Measurements from ENCODE around the gene ALX4. TPM values are rescaled to one million over a fixed set of nuclear protein-coding genes. Genes with fewer than 3 reads are reported as not detected.

Gene ALX4
- total and polyA plus RNA-seq, 2 donors from 2014 or later = 0.09 to 0.16 TPM

DNA sequence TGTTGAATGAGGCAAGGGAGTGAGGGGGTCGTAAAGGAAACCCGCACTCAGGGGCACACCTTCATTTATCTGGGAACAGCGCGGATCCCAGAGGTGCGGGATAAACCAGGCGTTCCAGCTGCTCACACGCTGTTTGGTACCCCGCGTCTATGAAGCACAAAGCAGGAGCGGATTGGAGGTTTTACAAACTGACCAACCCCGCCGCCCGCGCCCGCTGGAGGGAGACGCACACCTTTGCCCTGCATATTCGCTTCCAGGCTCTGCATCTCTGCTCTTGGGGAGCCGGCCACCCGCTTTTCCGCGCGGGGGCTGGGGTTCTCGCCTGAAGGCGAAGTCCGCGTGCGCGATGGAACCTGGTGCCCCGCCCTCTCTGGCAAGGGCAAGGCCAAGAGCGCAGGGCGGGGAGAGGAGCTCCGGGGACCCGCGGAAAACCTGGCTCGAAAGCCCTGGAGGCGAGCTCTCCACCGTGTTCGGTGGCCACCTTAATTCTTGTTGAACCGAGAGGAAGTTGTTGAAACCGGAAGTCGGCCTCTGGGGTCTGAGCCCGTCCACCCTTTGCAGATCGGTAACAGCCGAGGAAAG is 6.8 kb upstream of the ALX4 start:
- TF ChIP-seq, protein P1, sequence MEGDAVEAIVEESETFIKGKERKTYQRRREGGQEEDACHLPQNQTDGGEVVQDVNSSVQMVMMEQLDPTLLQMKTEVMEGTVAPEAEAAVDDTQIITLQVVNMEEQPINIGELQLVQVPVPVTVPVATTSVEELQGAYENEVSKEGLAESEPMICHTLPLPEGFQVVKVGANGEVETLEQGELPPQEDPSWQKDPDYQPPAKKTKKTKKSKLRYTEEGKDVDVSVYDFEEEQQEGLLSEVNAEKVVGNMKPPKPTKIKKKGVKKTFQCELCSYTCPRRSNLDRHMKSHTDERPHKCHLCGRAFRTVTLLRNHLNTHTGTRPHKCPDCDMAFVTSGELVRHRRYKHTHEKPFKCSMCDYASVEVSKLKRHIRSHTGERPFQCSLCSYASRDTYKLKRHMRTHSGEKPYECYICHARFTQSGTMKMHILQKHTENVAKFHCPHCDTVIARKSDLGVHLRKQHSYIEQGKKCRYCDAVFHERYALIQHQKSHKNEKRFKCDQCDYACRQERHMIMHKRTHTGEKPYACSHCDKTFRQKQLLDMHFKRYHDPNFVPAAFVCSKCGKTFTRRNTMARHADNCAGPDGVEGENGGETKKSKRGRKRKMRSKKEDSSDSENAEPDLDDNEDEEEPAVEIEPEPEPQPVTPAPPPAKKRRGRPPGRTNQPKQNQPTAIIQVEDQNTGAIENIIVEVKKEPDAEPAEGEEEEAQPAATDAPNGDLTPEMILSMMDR (IDR thresholded peaks at IDR 0.05; ENCODE audit: borderline replicate concordance, extremely low read depth, insufficient read depth) = no peak
- FAIRE-seq (no peak), DNase-seq (peak in 3 of 5 donors; percentile 37 to 69 (median 56))
- no peak overlapping the region for H3K27ac ChIP-seq (ENCODE audit: low read depth in 2 of 2, low read length in 2 of 2)
- H3K27me3 ChIP-seq (ENCODE audit: control insufficient read depth, insufficient read depth, low read length) = peaks cover 88% of the 10 kb centered on the region
- no peaks in the 10 kb centered on the region for H3K36me3 ChIP-seq (ENCODE audit: control insufficient read depth in 2 of 3, insufficient read depth in 3 of 3, low read length in 3 of 3)
- peak overlapping the region in 1 of 3 donors; percentile 32 for H3K4me3 ChIP-seq (ENCODE audit: low read length in 3 of 3)
- peaks cover 0 to 7% (median 0%) of the 10 kb centered on the region in 3 donors for H3K4me1 ChIP-seq (ENCODE audit: control insufficient read depth in 2 of 3, insufficient read depth in 2 of 3, low read depth in 1 of 3, low read length in 3 of 3)
- intact Hi-C loops (cut with DNase I) = no loop called here
- H3K9me3 ChIP-seq (ENCODE audit: control insufficient read depth in 2 of 3, insufficient read depth in 1 of 3, low read length in 3 of 3) = no peaks in the 10 kb centered on the region
- no peak overlapping the region for H3K9ac ChIP-seq (ENCODE audit: low read length in 3 of 3)

DNA sequence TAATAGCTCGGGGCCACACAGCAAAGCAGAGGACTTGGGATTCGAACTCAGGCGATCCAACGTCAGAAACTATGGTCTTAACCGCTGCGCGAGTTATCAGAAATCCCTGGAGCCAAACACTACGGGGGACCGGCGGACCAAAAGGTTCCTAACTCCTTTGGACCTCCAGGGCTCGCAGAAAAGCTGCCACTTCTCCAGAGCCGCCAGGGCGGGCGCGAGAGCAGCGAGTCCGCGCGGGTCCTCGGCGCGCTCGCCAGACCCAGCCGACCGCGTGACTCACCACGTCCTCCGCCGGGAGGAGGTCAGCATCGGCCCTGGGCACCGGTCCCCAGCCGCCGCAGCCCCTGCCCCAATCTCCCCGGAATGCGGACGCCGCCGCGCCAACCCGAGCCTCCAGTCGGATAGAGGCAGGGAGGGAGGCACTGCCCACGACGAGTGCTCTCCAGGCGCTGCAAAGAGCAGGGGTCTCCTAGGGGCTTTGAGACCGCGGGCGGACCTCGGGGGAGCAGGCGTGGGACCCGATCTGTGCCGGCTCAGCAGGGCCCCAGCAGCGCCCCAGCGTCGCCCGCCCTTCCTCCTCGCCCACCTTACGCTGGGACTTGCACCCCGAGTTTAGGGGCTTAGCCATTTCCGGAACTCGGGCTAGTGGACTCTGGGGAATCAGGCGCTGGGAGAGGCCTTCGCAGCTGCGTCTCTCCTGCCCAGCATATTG is 6.2 kb upstream of the ALX4 start:
- H3K4me3 ChIP-seq (ENCODE audit: low read length in 3 of 3) = peak overlapping the region in 1 of 3 donors; percentile 32

DNA sequence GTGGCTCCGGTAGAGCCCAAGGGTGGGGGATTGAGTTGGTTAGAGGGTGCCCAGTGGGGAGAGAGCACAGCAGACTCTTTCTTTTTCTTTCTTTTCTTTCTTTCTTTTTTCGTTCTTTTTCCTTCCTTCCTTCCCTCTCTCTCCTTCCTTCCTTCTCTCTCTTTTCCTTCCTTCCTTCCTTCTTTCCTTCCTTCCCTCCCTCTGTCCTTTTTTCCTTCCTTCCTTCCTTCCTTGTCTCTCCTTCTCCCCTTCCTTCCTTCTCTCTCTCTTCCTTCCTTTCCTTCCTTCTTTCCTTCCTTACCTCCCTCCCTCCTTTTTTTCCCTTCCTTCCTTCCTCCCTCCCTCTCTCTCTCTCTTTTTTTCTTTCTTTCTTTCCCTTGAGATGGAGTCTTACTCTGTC is 4.8 kb upstream of the ALX4 start:
- H3K4me1 ChIP-seq (ENCODE audit: control insufficient read depth in 2 of 3, insufficient read depth in 2 of 3, low read depth in 1 of 3, low read length in 3 of 3) = peaks cover 0 to 10% (median 0%) of the 10 kb centered on the region in 3 donors
- no peak overlapping the region for H3K27ac ChIP-seq (ENCODE audit: low read depth in 2 of 2, low read length in 2 of 2)
- no peak overlapping the region for H3K4me3 ChIP-seq (ENCODE audit: low read length in 3 of 3)
- DNase-seq (no peak), FAIRE-seq (no peak)
- peaks cover 82% of the 10 kb centered on the region for H3K27me3 ChIP-seq (ENCODE audit: control insufficient read depth, insufficient read depth, low read length)
- intact Hi-C loops (cut with DNase I) = no loop called here
- H3K36me3 ChIP-seq (ENCODE audit: control insufficient read depth in 2 of 3, insufficient read depth in 3 of 3, low read length in 3 of 3) = no peaks in the 10 kb centered on the region
- H3K9me3 ChIP-seq (ENCODE audit: control insufficient read depth in 2 of 3, insufficient read depth in 1 of 3, low read length in 3 of 3) = no peaks in the 10 kb centered on the region
- TF ChIP-seq, protein P1 (IDR thresholded peaks at IDR 0.05; ENCODE audit: borderline replicate concordance, extremely low read depth, insufficient read depth) = no peak
- no peak overlapping the region for H3K9ac ChIP-seq (ENCODE audit: low read length in 3 of 3)

More for the DNA sequence above, 6.2 kb upstream of the ALX4 start:
- H3K9me3 ChIP-seq (ENCODE audit: control insufficient read depth in 2 of 3, insufficient read depth in 1 of 3, low read length in 3 of 3) = no peaks in the 10 kb centered on the region
- DNase-seq (peak in 3 of 5 donors; percentile 41 to 71 (median 55)), FAIRE-seq (no peak)
- H3K27ac ChIP-seq (ENCODE audit: low read depth in 2 of 2, low read length in 2 of 2) = no peak overlapping the region
- peaks cover 0 to 7% (median 0%) of the 10 kb centered on the region in 3 donors for H3K4me1 ChIP-seq (ENCODE audit: control insufficient read depth in 2 of 3, insufficient read depth in 2 of 3, low read depth in 1 of 3, low read length in 3 of 3)
- peaks cover 88% of the 10 kb centered on the region for H3K27me3 ChIP-seq (ENCODE audit: control insufficient read depth, insufficient read depth, low read length)
- intact Hi-C loops (cut with DNase I) = no loop called here
- no peaks in the 10 kb centered on the region for H3K36me3 ChIP-seq (ENCODE audit: control insufficient read depth in 2 of 3, insufficient read depth in 3 of 3, low read length in 3 of 3)
- no peak overlapping the region for H3K9ac ChIP-seq (ENCODE audit: low read length in 3 of 3)
- TF ChIP-seq, protein P1 (IDR thresholded peaks at IDR 0.05; ENCODE audit: borderline replicate concordance, extremely low read depth, insufficient read depth) = no peak
